Islet of Langerhans (tissue), 1 donor: ENCODE results near the gene KDM3B.
A peak's percentile ranks its signal among the peaks of the same experiment; 100 is the strongest.
"Not testable (repeated sequence)": the region's sequence is repeated elsewhere in the genome, so short reads cannot be mapped to it uniquely, and the experiment has no call there.

Experiments
- FAIRE-seq: peaks from one replicate; lab custom pipeline; 2011; peaks lifted over from hg19 to GRCh38; lab: Jason Lieb, UNC

KDM3B gene, protein sequence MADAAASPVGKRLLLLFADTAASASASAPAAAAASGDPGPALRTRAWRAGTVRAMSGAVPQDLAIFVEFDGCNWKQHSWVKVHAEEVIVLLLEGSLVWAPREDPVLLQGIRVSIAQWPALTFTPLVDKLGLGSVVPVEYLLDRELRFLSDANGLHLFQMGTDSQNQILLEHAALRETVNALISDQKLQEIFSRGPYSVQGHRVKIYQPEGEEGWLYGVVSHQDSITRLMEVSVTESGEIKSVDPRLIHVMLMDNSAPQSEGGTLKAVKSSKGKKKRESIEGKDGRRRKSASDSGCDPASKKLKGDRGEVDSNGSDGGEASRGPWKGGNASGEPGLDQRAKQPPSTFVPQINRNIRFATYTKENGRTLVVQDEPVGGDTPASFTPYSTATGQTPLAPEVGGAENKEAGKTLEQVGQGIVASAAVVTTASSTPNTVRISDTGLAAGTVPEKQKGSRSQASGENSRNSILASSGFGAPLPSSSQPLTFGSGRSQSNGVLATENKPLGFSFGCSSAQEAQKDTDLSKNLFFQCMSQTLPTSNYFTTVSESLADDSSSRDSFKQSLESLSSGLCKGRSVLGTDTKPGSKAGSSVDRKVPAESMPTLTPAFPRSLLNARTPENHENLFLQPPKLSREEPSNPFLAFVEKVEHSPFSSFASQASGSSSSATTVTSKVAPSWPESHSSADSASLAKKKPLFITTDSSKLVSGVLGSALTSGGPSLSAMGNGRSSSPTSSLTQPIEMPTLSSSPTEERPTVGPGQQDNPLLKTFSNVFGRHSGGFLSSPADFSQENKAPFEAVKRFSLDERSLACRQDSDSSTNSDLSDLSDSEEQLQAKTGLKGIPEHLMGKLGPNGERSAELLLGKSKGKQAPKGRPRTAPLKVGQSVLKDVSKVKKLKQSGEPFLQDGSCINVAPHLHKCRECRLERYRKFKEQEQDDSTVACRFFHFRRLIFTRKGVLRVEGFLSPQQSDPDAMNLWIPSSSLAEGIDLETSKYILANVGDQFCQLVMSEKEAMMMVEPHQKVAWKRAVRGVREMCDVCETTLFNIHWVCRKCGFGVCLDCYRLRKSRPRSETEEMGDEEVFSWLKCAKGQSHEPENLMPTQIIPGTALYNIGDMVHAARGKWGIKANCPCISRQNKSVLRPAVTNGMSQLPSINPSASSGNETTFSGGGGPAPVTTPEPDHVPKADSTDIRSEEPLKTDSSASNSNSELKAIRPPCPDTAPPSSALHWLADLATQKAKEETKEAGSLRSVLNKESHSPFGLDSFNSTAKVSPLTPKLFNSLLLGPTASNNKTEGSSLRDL (N-terminal part only)

DNA sequence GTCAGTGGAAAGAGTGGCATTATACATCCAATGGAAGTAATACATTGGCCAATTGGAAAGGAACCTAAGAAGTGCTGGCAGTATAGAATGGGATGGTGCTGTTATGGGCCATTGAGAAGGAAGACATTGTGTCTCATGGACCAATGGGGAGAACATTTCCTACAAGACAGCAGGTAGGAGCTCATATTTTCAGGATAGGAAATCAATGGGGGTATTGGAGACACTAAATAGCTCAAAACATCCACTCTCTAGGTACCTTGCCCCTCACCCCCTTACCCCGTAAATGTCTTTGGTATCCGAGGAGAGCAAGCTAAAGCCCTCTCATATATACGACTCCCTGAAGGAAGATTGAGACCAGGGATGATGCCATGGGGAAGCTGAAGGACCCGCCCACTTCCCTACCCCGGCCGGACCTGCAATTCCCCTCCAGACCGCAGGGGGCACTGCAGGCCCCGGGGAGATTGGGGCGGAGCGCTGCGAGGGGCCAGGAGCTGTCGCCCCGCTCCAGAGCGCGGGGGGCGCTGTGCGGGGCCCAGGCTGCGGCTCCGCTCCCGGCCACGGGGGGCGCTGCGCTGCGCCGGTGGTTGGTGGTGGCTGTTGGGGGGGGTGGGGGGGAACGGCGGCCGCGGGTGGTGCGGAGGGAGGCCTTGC, at the start of gene KDM3B:
Gene KDM3B, plus strand, starts transcription at position 615 of the 651 bp plus-strand sequence. CDS start 111 bp downstream, outside the sequence.
- FAIRE-seq: no peak

DNA sequence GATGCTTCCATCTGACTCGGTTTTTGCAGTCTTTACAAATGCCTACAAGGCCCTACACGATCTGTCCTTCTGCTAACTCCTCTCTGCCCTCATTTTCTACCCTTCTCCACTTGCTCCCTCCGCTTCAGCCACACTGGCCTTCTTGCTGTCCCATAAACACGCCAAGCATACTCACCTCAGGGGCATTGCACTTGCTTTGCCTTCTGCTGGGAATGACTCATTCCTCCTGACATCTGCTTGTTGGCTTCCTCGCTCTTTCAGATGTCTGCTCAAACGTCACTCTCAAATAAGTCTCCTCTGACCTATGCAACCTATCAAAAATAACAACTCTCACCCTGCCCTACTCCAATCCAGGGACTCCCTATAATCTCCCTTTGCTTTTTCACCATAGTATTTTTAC, 49.1 kb upstream of the KDM3B start:
- no peak for FAIRE-seq

DNA sequence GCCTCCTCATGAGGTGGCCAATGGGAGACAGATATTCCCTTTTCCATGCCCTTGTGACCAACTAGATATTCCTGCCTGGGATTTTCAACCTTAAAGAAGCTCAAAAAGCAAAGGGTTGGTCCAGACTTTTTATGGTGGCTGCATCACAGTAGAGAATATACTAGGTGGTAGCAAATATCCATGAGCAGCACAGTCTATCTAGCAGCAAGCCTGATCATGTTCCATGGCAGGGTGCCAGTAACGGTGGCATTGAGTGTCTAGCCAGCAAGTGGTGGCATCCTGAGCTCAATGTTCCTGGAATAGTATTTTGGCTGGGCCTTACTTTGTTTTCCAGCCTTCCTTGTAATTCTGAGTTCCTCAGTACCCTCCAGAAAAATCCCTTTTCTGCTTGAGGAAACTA, 46.7 kb upstream of the KDM3B start:
- no peak for FAIRE-seq

DNA sequence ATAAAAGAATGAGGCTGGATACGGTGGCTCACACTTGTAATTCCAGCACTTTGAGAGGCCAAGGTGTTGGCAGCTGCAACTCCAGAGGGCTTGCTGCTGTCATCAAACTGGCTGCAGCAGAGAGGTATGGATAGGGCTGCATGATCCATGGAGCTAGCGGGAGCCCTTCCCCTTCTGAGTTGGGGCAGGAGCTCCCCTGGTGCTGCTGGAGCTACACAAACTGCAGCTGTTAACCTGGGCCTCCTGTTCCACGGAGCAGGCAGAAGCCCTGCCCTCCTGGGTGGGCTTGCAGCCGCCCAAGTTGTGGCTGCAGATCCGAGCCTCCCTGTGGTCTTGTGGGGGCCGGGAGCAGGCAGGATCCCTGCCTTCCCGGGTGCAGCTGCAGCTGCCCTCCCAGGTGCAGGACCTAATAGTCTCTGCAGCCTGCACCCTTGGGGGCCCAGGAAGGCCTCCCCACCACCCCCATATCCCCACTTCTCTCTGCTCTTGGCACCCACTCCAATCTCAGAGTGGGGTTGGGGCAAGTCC, 36.7 kb upstream of the KDM3B start:
- no peak for FAIRE-seq

DNA sequence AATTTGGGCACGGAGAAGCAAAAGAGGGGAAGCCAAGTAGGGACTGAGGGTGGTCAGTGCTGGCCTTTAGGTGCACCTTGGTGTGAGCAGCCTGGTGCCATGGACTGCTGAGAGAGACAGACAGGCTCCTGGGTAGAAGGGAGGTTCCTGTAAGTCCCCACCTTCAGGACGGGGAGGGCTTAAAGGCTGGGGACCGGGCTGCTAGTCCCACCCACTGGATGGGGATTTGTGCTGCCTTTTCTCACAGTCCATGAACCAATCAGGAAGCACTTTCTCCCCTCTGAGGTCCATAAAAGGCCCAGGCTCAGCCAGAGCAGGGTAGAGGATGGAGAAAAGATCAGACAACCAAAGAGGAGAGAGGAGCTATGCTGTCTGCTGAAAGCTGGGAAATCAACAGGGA, 36.1 kb upstream of the KDM3B start:
- no peak for FAIRE-seq

DNA sequence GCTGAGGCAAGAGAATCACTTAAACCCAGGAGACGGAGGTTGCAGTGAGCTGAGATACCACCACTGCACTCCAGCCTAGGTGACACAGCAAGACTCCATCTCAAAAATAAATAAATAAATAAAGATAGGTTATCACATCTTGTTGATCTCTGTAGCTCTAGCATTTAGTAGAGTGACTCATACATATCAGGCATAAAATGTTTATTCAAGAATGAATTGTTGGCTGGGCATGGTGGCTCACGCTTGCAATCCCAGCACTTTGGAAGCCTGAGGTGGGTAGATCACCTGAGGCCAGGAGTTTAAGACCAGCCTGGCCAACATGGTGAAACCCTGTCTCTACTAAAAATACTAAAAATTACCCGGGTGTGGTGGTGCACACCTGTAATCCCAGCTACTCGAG, 34.3 kb upstream of the KDM3B start:
- FAIRE-seq: not testable (repeated sequence)

DNA sequence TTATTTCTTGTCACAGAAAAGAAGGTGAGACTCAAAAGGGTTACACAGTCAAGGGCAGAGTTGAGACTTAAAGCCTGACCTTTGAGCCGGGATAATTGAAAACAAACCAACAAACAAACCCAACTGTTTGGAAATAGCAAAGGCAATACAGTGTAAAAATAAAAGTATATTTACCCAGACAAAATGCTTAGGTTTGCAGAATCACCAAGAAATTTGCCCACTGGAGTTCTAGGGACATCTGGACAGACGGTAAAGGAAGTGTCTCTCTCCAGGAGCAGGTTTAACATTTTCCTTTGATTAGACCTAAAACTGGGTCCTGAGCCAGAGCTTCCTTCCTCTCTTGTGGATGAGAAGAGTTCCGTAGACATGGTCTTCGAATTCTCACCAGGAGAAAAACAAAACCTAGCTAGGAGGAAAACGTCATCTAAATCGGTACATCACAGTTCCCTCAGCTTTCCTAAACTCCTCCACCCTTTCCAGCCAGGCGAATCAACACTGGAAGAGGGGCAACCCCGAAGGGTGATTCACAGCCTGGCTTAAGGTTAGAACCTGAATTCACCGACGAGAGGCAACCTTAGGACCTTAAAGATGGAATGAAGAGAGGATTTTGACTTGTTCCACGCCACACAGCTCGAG, 21.6 kb upstream of the KDM3B start:
- FAIRE-seq: no peak

DNA sequence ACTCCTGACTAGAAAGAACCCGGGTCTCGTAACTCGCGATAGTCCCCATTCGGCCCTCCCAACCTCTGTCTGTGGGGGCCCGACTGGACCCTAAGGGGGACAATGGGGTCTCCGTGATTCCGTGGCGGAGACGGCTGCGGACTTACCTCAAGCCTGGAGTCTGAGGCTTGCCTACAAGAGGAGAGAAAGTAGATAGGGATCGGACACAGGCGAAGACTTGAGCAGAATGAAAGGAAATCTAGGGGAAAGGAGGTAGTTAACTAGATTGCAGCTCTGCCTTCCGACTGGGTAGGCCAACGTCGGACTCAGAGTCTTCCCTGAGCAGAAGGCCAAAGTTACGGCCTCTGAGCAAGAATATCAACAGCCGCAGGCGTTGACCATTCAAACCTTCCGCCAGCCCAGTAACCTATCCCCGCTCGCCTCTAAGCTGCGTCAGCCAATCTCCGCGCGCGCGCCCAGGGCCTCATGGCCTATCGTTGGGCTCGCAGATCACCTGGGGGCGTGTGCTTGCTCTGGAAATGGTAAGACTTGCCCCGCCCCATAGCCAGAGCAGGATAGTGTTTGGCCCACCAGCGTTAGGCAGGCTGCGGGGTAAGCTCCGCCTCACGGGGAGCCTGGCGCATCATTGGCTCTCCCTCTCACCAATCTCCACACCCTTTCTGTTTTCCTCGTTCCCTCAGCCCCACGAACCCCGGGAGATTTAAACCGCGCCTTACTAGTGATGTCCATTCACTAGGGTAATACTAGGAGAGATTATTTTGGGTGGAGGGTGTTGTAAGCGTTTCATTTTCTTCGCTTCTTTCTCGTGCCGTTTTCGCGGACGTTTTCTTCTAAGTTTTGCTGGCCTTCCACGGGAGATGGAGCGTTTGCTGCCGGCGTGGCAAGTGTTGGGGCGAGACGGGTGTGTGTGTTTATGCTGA, 20.8 kb upstream of the KDM3B start, which contains the start of gene CDC25C:
Gene CDC25C, minus strand, starts transcription at position 356 of the 920 bp plus-strand sequence. CDS start 624 bp downstream, outside the sequence.
- FAIRE-seq: peak; percentile 81

DNA sequence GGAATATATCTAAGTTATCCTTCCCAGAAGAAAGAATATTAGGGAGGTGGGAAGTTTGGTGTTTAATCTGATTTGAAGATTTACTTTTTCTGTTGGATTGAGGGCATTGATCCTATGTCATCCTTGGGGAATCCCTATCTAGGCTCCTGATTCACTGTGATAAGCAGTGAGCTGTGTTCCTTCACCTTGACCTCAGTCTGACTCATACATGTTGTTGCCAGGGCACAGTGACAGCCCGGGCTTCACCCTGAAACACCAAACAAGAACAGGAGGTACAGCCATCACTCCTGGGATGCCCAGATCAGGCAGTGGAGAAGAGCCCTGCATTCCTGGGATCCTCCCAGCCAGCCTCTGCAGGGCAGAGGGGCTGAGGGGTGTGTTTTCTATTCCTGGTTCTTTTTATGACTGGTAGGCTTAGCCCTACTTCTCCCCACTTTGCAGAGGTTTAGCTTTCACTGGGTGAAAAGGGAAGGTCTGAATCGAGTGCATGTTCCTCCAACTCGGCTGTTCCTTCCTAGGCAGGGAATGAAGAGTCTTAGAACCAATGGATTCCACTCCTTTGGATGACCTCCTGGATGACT, 17.5 kb upstream of the KDM3B start:
- no peak for FAIRE-seq

DNA sequence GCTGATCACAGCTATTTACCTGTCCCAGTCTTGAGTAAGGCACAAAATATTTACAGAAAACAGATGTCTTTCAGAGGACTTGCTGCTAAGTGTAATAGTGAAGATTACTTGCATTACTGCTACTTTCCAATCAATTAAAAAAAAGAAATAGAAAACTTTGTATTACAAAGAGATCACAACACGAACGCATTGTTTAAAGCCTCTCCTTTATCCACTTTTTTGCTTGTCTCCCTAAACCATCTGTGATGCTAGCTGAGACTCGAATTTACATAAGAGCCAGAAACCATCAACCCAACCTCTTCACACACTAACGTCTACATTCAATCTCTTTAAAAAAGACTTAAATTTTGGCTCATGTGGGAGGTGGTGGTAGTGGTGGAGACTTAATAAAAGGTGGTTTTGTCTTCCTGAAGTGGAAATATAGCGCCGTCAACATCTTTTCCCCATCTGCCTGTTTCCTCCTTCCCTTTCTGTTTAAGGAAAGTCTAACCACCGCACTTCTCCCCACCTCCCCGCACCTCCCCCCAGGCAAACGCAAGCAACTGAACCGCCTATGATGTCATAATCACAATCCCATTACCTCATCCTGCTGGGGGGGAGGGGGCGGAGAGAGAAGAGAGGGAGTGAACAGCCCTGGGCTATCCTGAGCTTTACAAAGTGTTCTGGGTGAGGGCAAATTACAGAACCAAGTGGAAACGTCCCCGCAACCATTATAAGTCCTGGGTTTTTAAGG, 15.4 kb upstream of the KDM3B start:
- no peak for FAIRE-seq

DNA sequence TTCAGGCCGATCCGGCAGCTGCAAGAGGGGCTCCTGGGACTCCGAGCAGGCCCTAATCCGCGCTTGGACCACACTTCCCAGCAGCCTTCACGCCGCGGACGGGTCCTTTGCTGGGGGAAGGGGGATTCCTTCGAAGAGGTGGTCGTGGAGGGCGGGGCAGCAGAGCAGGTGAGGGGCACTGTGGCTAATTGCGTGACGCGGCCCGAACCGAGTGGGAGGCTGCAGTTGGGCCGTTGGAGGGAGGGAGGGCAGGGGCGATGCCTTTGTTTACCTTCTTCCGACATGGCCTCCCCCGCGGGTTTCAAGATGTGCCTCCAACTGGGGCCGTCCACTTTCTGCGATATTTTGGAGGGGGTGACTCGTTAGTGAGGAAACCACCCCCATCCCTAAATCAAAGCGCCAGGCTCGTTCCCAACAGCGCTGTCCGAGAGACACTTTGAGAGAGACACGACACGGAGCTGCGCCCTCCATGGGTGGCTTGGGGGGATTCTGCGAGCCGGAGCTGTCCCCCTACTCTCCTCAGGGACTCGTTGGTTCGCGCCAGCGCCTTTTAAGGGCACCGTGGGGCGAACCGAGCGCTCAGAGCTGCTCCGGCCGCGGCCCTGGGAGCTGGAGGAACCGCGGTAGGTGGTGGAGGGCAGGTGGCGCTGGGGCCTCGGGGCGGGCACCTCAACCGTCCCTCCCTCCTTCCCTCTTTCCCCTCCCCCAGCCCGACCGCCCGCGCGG, 14.6 kb upstream of the KDM3B start, which contains the start of gene FAM53C:
Gene FAM53C, plus strand, starts transcription at position 582 of the 726 bp plus-strand sequence. CDS start 3,070 bp downstream, outside the sequence.
- FAIRE-seq: no peak

DNA sequence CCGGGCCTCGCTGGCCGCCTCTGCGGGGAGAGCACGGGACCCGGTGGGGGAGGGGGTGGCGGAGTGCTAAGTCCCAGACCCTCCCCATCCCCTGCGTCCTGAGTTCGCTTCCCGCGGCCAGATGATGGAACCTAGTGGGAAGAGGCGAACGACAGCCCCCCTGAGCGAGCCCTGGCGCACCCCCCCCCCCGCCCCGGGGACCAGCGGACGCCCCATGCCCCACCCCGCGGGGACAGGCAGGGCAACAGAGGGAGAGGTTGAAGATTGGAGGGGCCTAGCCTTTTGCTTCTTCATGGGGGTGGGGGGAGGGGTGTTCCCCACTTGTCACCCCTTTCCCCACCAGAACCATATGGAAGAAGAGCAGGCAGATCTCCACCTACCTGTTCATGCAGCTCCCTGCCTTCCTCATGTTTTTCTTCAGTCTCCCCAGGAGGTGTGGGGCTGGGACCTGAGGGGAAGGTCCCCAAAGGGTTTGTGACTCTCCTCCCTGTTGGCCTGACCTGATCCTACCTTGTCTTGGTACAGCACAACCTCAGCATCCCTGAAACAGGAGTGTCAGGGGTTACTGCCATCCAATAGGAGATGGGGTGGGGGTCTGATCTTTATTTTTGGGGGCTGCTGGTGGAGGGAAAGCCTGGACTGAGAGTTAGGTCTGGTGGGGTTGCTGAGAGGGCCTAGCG, 13.9 kb upstream of the KDM3B start:
- FAIRE-seq: no peak

DNA sequence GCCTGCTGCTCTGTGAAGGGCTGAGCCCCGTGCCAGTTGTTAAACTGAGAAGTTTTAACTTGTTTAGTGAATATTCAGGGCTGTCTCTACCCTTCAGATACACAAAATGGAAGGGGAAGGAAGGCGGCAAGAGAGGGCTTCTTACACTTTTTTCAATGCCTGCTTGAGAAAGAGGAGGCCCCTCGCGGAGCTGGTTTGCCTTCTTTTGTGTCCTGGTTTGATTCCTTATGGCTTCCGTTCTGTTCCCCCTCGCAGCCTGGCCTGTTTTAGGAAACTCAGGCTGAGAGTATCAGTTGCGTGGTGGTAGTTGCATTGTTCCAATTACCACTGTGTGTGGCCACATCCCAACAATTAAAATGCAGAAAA, 13.4 kb upstream of the KDM3B start:
- no peak for FAIRE-seq

DNA sequence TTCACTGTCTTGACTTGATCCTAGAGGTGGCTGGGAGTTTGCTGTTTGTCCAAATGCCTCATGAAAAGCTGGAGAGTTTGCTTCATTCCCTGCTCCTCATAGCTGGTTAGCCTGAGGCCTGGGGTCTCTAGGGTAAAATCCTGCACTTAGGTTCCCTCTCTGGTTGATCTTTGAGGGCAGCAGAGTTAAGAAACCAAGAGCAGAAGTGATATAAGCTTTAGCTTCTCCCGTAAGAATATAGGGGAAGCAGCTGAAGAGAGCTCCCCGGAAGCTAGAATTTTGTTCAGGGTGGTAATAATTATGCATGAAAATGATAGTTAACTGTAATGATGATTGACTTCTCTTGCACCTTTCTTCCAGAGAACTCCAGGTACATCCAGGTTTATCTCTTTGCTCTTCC, 13.0 kb upstream of the KDM3B start:
- FAIRE-seq: no peak

DNA sequence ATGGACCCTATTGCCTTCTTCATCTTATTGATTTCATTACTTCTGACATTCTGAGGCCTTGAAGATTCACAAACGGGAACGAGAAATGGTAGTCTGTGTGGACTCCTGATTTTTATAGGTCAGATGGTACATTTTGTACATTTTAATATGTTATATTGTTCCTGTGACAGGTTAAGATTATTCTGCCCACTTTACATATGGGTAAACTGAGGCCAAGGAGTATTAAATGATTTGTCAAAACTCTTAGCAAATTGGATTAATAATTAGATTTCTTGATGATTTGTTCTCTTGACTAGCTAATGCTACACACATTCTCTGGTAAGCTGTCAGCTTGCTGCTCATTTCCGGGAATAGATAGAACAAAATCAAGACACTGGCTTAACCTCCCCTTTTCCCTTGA, 12.5 kb upstream of the KDM3B start:
- FAIRE-seq: no peak

DNA sequence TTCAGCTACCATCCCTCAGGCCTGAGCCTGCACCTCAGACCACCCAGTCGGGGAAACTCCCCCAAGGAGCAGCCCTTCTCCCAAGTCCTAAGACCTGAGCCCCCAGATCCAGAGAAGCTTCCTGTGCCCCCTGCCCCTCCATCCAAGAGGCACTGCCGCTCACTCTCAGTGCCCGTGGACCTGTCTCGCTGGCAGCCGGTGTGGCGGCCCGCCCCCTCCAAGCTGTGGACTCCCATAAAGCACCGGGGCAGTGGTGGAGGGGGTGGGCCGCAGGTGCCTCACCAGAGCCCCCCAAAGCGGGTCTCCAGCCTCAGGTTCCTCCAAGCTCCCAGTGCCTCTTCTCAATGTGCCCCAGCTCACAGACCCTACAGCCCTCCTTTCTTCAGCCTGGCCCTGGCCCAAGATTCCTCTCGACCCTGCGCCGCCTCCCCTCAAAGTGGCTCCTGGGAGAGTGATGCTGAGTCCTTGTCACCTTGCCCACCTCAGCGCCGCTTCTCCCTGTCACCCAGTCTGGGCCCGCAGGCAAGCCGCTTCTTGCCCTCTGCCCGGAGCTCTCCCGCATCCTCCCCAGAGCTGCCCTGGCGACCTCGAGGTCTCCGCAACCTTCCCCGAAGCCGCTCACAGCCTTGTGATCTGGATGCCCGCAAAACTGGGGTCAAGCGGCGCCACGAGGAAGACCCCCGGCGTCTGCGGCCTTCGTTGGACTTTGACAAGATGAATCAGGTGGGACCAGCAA, 7.4 kb upstream of the KDM3B start:
- no peak for FAIRE-seq

DNA sequence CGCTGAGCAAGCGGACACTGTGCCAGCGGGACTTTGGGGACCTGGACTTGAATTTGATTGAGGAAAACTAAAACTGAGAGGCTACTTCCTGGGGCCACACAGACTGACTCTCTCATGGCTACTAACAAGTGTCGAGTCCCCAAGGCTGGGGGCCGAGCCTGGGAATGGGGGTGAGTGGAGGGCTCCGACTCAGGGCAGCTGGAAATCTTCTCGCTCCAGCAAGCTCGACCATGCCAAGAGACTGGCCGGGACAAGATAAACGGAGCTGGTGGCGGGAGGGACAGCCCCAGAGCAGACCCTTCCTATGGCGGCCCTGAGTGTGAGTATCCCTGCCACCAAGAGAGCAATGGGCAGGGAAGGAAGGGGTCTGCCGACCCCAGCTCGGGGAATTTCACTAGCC, 5.6 kb upstream of the KDM3B start:
- FAIRE-seq: no peak
